A673 (cell line): ENCODE data around the gene PDGFB. TPM values are rescaled to one million over a fixed set of nuclear protein-coding genes. Genes with fewer than 3 reads are reported as not detected.

Source experiments
- BruUV-seq: library from RNA; stranded (reverse); fragments of 400-500 nt; replicated peaks from 2 replicates; lab custom pipeline; 2021; lab: Mats Ljungman, UMichigan
- CTCF ChIA-PET: fragments of 300-600 bp; sonication (Branson Sonifier 250); formaldehyde crosslinking; loops from one replicate; lab custom pipeline; 2022; ENCODE audit warnings: antibody characterized with exemption; lab: Charles Lee
- POLR2A ChIA-PET: fragments of 300-600 bp; sonication (Branson Sonifier 250); formaldehyde crosslinking; loops from one replicate; lab custom pipeline; 2022; ENCODE audit warnings: antibody characterized with exemption; ENCODE audit not compliant: low non-redundant PET; lab: Charles Lee
- DNase-seq: peaks from one replicate; pipeline ENCODE4 v3.0.0-alpha.2; 2015; ENCODE audit warnings: low spot score
- H3K27ac ChIP-seq: fragments of 200-600 bp; sonication (generic); 2 replicates; pipeline ENCODE4 v1.5.1; 2016; ENCODE audit warnings: mixed run types, low read depth, mild to moderate bottlenecking, mixed read lengths, antibody characterized with exemption, low read length; ENCODE audit not compliant: poor library complexity, severe bottlenecking
- H3K27me3 ChIP-seq: fragments of 200-600 bp; sonication (generic); replicated peaks from 2 replicates; pipeline ENCODE4 v1.6.1; 2017; ENCODE audit warnings: mixed run types, low read depth, mild to moderate bottlenecking, mixed read lengths, antibody characterized with exemption, low read length; ENCODE audit not compliant: insufficient read depth, poor library complexity
- H3K36me3 ChIP-seq: fragments of 200-600 bp; sonication (generic); 2 replicates; pipeline ENCODE4 v1.6.1; 2016; ENCODE audit warnings: mixed run types, mild to moderate bottlenecking, mixed read lengths, antibody characterized with exemption, low read length; ENCODE audit not compliant: insufficient read depth, poor library complexity, severe bottlenecking
- H3K4me1 ChIP-seq: fragments of 200-600 bp; sonication (generic); 2 replicates; pipeline ENCODE4 v1.6.1; 2017; ENCODE audit warnings: mixed run types, mild to moderate bottlenecking, mixed read lengths, antibody characterized with exemption, low read length; ENCODE audit not compliant: insufficient read depth, poor library complexity, severe bottlenecking
- H3K4me3 ChIP-seq: fragments of 200-600 bp; sonication (generic); 2 replicates; pipeline ENCODE4 v1.5.1; 2016; ENCODE audit warnings: low read depth, mixed run types, mild to moderate bottlenecking, mixed read lengths, low read length; ENCODE audit not compliant: poor library complexity, severe bottlenecking
- H3K9me3 ChIP-seq: fragments of 200-600 bp; sonication (generic); 2 replicates; pipeline ENCODE4 v1.6.1; 2016; ENCODE audit warnings: mixed run types, low read depth, mild to moderate bottlenecking, mixed read lengths, antibody characterized with exemption, low read length; ENCODE audit not compliant: poor library complexity, severe bottlenecking
- CTCF ChIP-seq: fragments of 300-800, 200-600 bp; sonication (generic); conservative IDR thresholded peaks from 2 replicates; pipeline ENCODE4 v1.5.1; 2017; ENCODE audit warnings: low read depth, mild to moderate bottlenecking, antibody characterized with exemption, low read length, moderate library complexity, mixed read lengths
- EZH2 ChIP-seq: fragments of 200-600 bp; sonication (generic); IDR thresholded peaks from 2 replicates; pipeline ENCODE4 v1.6.1; 2017; ENCODE audit warnings: borderline replicate concordance, low read depth, mild to moderate bottlenecking, mixed read lengths, antibody characterized with exemption, low read length; ENCODE audit not compliant: poor library complexity, severe bottlenecking
- intact Hi-C: fragments of 100-400 bp; cut with micrococcal nuclease; formaldehyde crosslinking; loops from one replicate; pipeline ENCODE4 v1.10.0; 2022; ENCODE audit not compliant: unreplicated experiment
- total RNA-seq: library from RNA; stranded (reverse); gene quantifications from 2 replicates; pipeline ENCODE4 v1.2.3, GENCODE V29; 2021

PDGFB gene
- total RNA-seq, 1 experiment from 2014 or later = 0.09 TPM

- Histone ChIP-seq H3K27ac (no peak overlapping the region), H3K36me3 (no peaks in the 10 kb centered on the region), H3K27me3 (no peaks in the 10 kb centered on the region), H3K4me1 (no peaks in the 10 kb centered on the region), H3K9me3 (no peaks in the 10 kb centered on the region), H3K4me3 (no peak overlapping the region)
- TF ChIP-seq EZH2 (no peak), CTCF (no peak)
- DNase-seq = no peak
- ChIA-PET POLR2A (no interaction called here), CTCF (no interaction called here)
- BruUV-seq = no TSS peak
- intact Hi-C loops = no loop called here
Observed at GRCh38 chr22:39270792-39271191, 26.0 kb upstream of the PDGFB start.

DNA sequence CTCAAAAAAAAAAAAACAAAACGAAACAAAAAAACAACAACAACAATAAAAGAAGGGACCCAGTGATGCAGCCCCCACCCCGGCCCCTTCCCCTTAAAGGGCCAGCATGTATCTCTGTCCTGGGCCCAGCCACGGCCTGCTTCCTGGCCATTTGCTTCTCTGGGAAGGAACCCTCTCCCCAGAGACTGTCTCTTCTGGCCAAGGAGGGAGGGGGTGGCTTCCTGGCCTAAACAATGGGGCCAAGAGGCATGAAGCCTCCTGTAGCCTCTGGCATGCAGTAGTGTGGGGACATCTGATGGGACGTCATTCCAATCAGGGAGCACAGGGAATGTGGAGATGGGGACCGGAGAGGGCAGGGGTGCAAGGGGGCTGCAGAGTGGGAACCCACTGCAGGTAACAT is 25.5 kb upstream of the PDGFB start:
- no peak overlapping the region for H3K27ac ChIP-seq
- no peaks in the 10 kb centered on the region for H3K36me3 ChIP-seq
- H3K4me1 ChIP-seq = no peaks in the 10 kb centered on the region
- H3K9me3 ChIP-seq = no peaks in the 10 kb centered on the region
- ChIA-PET CTCF (no interaction called here), POLR2A (no interaction called here)
- DNase-seq = no peak
- intact Hi-C loops = no loop called here
- H3K27me3 ChIP-seq = no peaks in the 10 kb centered on the region
- no peak overlapping the region for H3K4me3 ChIP-seq
- TF ChIP-seq CTCF = no peak
- no peak for TF ChIP-seq EZH2
- BruUV-seq = no TSS peak

DNA sequence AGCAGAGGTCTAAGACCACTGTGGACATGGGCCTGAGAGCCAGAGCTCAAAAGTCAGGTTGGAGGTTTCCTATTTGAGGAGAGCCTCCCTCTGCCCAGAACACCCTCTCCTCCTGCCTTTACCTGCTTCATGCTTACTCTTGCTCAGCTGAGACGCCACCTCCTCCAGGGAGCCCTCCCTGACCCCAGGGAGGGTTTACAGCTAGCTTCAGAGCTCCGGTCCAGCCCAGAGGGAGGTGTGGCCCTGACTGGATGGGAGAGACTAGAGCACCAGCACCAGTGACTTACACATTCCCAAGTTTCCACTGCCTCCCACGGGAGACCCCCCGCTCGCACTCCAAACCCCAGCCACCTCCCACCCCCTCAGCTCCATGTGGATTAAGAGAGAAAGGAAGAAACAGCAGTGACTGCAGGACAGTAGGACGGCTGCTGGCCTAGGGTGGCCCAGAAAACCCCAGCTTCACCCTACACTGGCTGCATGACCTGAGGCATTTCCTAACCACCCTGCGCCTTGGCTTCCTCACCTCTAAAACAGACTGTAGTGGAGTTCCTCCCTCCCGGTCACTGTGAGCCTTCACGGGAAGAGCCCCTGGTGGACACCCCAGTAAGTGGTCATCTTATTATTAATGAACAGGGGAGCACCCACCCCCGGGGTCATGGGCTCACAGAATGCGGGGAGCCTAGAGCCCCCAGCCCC is 24.5 kb upstream of the PDGFB start:
- Histone ChIP-seq H3K27me3 (no peaks in the 10 kb centered on the region), H3K36me3 (no peaks in the 10 kb centered on the region), H3K4me1 (no peaks in the 10 kb centered on the region), H3K4me3 (no peak overlapping the region), H3K27ac (no peak overlapping the region), H3K9me3 (no peaks in the 10 kb centered on the region)
- ChIA-PET CTCF (no interaction called here), POLR2A (no interaction called here)
- DNase-seq = no peak
- no peak for TF ChIP-seq EZH2
- intact Hi-C loops = no loop called here
- BruUV-seq = no TSS peak

GRCh38 chr22:39268645-39269044 is 23.9 kb upstream of the PDGFB start:
- Histone ChIP-seq H3K27ac (no peak overlapping the region), H3K4me3 (no peak overlapping the region), H3K27me3 (no peaks in the 10 kb centered on the region), H3K9me3 (no peaks in the 10 kb centered on the region), H3K36me3 (no peaks in the 10 kb centered on the region), H3K4me1 (no peaks in the 10 kb centered on the region)
- POLR2A ChIA-PET = interaction anchor here (0.7 kb wide), 1 partner anchor 316 kb away, joined by 6 read pairs; no protein-coding TSS in a partner anchor
- CTCF ChIA-PET = no interaction called here
- TF ChIP-seq EZH2 (no peak), CTCF (no peak)
- intact Hi-C loops = no loop called here
- no peak for DNase-seq
- BruUV-seq = no TSS peak
